Rectal smooth muscle tissue (tissue), 1 donor: ENCODE data around the gene NUP210L.
A peak's percentile ranks its signal among the peaks of the same experiment; 100 is the strongest.

Experiments used
- H3K27ac ChIP-seq: one replicate; pipeline ENCODE4 v1.7.0; 2013; ENCODE audit warnings: low read depth, low read length, inconsistent platforms
- H3K27me3 ChIP-seq: one replicate; pipeline ENCODE4 v1.7.0; 2013; ENCODE audit warnings: low read length; ENCODE audit not compliant: control insufficient read depth, insufficient read depth
- H3K36me3 ChIP-seq: one replicate; pipeline ENCODE4 v1.7.0; 2013; ENCODE audit warnings: low read length; ENCODE audit not compliant: control insufficient read depth, insufficient read depth
- H3K4me1 ChIP-seq: one replicate; pipeline ENCODE4 v1.7.0; 2013; ENCODE audit warnings: low read length; ENCODE audit not compliant: control insufficient read depth, insufficient read depth
- H3K4me3 ChIP-seq: one replicate; pipeline ENCODE4 v1.7.0; 2013; ENCODE audit warnings: low read length
- H3K9ac ChIP-seq: one replicate; pipeline ENCODE4 v1.7.0; 2013; ENCODE audit warnings: low read length

The NUP210L gene

GRCh38 chr1:153951801-153952200, 203.1 kb downstream of the NUP210L start:
- Histone ChIP-seq H3K4me1 (peaks cover 1% of the 10 kb centered on the region), H3K27me3 (no peaks in the 10 kb centered on the region), H3K4me3 (no peak overlapping the region), H3K36me3 (peaks cover 39% of the 10 kb centered on the region), H3K9ac (no peak overlapping the region), H3K27ac (no peak overlapping the region)

- Histone ChIP-seq H3K27me3 (no peaks in the 10 kb centered on the region), H3K4me1 (peaks cover 2% of the 10 kb centered on the region), H3K9ac (no peak overlapping the region), H3K27ac (no peak overlapping the region), H3K4me3 (no peak overlapping the region), H3K36me3 (peaks cover 39% of the 10 kb centered on the region)
These were observed 203.7 kb downstream of the NUP210L start for GRCh38 chr1:153951183-153951582.

GRCh38 chr1:153946622-153947241, 208.1 kb downstream of the NUP210L start, which contains the start of gene DENND4B:
Gene DENND4B (minus strand): TSS chr1:153946718. CDS start chr1:153944374, 2,344 bp downstream.
- peaks cover 9% of the 10 kb centered on the region for H3K4me1 ChIP-seq
- peak within 1 kb of the TSS; percentile 70 for H3K4me3 ChIP-seq
- H3K27me3 ChIP-seq, result no peaks in the 10 kb centered on the region
- H3K9ac ChIP-seq, result peak within 1 kb of the TSS; percentile 79
- H3K36me3 ChIP-seq, result peaks cover 40% of the 10 kb centered on the region
- H3K27ac ChIP-seq, result peak within 1 kb of the TSS; percentile 88

GRCh38 chr1:153945795-153946621, 208.9 kb downstream of the NUP210L start:
- Histone ChIP-seq H3K36me3 (peaks cover 41% of the 10 kb centered on the region), H3K4me1 (peaks cover 9% of the 10 kb centered on the region), H3K27me3 (no peaks in the 10 kb centered on the region)

GRCh38 chr1:153945131-153945794, 209.6 kb downstream of the NUP210L start:
- Histone ChIP-seq H3K4me1 (peaks cover 9% of the 10 kb centered on the region), H3K9ac (peak overlapping the region; percentile 79), H3K27me3 (no peaks in the 10 kb centered on the region), H3K27ac (peak overlapping the region; percentile 88), H3K36me3 (peaks cover 42% of the 10 kb centered on the region), H3K4me3 (peak overlapping the region; percentile 70)

More at GRCh38 chr1:153945795-153946621, 208.9 kb downstream of the NUP210L start:
- Histone ChIP-seq H3K9ac (peak overlapping the region; percentile 79), H3K27ac (peak overlapping the region; percentile 88), H3K4me3 (peak overlapping the region; percentile 70)

GRCh38 chr1:153944827-153945117, 210.1 kb downstream of the NUP210L start:
- no peaks in the 10 kb centered on the region for H3K27me3 ChIP-seq
- H3K36me3 ChIP-seq, result peaks cover 39% of the 10 kb centered on the region
- peak overlapping the region; percentile 18 for H3K9ac ChIP-seq
- H3K4me1 ChIP-seq, result peaks cover 9% of the 10 kb centered on the region
- peak overlapping the region; percentile 88 for H3K27ac ChIP-seq
- H3K4me3 ChIP-seq, result peak overlapping the region; percentile 70

- Histone ChIP-seq H3K9ac (no peak overlapping the region), H3K4me1 (peaks cover 9% of the 10 kb centered on the region), H3K27me3 (no peaks in the 10 kb centered on the region), H3K36me3 (peaks cover 40% of the 10 kb centered on the region), H3K4me3 (peak overlapping the region; percentile 70), H3K27ac (peak overlapping the region; percentile 88)
These were observed 210.7 kb downstream of the NUP210L start for GRCh38 chr1:153944005-153944826.

GRCh38 chr1:153942766-153943549, 211.9 kb downstream of the NUP210L start:
- H3K27ac ChIP-seq, result no peak overlapping the region
- H3K4me1 ChIP-seq, result peaks cover 9% of the 10 kb centered on the region
- H3K36me3 ChIP-seq, result peaks cover 32% of the 10 kb centered on the region

More at GRCh38 chr1:153942766-153943549, 211.9 kb downstream of the NUP210L start:
- no peak overlapping the region for H3K9ac ChIP-seq
- no peak overlapping the region for H3K4me3 ChIP-seq
- no peaks in the 10 kb centered on the region for H3K27me3 ChIP-seq
